Tibial nerve (tissue), 3 donors: Measurements from ENCODE around the gene MALRD1.

Experiments
- CTCF ChIP-seq, 5 experiments: fragments of 200-600 bp in 3 of 5; fragments of 450-650 bp in 2 of 5; sonication (generic) in 3 of 5; IDR thresholded peaks; one replicate each; pipeline ENCODE4 v1.5.1; 2016 to 2019; ENCODE audit warnings: antibody characterized with exemption in 5 of 5, mild to moderate bottlenecking in 3 of 5, moderate library complexity in 2 of 5
- POLR2A ChIP-seq, 2 donors: fragments of 450-650 bp; IDR thresholded peaks; one replicate each; pipeline ENCODE4 v1.6.1; 2017; ENCODE audit warnings: antibody characterized with exemption in 2 of 2, mild to moderate bottlenecking in 2 of 2, moderate library complexity in 2 of 2

- TF ChIP-seq POLR2A (IDR thresholded peaks at IDR 0.05) (no peak), CTCF (IDR thresholded peaks at IDR 0.05) (no peak)
Observed at GRCh38 chr10:19328582-19328981, 280.0 kb downstream of the MALRD1 start.
